Retina (tissue), 1 donor: ENCODE results near the gene KRT7.
"Not testable (repeated sequence)": the region's sequence is repeated elsewhere in the genome, so short reads cannot be mapped to it uniquely, and the experiment has no call there.

Experiments used
- DNase-seq: peaks from one replicate; pipeline ENCODE4 v3.0.0-alpha.2; 2016

KRT7 gene

DNA sequence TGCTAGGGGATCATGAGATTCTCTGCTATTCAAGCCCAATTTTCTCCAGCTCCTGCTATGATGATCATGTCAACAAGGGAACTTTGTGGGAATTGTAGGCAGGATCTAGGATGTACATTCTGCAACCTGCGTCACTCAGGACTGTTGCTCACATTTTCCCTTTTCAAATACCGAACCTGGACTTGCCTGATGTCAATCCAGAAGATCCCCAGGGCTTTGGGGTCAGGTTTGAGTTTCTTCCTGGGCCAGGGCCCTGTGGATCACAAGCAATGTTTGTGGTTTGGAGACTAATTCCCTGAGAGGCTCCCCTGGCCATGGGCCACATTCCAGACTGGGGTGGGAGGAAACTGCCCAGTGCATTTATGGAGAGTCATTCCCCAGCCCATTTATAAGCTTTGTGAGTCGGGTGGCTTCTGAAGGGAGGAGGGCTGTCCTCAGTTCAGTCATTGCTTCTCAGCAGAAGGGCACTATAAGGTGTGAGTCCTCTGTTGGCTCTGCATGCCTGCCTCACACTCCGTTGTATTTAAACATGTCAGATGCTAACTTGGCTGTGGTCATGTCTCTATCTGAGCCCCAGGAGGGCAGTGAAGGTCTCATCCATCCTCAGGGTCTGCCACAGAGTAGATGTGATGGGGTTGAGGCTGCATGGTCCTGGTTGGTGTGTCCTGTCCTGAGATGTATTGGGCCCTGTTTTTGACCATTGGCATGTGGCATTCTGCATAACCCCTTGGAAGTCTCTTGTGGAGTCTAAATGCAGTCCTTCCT, 47.9 kb downstream of the KRT7 start:
- DNase-seq, result no peak

DNA sequence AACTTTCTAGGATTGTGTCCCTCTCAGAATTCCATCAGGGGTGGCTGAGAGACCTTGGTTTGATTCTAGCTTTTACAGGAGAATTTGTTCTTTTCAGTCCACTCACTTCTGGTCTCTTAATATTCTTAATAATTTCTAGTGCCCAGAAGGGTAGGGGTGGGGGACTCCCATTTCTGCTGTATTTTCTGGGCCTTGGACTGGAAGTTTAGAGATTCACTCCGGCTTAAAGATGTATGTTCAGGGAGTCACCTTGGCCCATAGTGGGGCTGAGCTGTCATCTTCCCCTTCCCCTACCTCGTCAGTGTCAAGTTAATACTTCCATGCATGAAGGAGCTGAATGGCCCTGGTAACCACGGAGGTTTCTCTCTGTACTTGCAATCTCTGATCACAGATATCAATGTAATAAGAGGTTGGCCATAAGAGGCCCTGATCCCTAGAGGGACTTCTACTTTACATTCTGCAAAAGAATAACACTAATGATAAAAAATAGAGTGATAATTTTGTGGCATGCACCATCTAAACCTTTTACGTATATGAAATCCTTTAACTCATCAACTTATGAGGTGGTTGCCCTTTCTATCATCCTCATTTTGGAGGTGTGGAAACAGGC, 51.6 kb downstream of the KRT7 start:
- no peak for DNase-seq

DNA sequence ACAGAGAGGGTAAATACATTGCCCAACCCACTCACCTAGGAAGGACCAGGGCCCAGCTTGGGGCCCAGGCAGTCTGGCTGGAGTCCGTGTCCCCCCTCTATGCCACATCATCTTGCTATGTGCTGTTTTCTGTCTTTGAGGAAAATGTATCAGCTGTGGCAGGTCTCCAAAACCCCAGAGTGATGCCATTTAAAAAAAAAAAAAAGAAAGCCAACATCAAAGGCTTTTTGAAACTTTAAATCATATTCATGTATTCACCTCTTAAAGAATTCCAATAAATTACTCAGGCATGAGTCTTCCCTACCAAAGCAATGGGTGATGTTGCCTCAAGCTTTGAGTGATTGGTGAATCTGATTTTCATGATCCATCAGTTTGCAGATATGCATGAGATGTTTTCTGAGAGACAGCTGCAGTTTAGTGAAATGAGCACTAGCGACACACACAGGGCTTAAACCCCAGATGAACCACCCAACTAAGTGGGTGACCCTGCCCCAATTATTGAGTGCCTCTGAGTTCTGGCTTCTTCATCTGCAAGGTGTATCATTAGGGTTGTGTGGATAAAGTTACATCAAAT, 52.2 kb downstream of the KRT7 start:
- no peak for DNase-seq

- no peak for DNase-seq
Observed at GRCh38 chr12:52285851-52286530, 52.9 kb downstream of the KRT7 start.

GRCh38 chr12:52286857-52287785, 54.1 kb downstream of the KRT7 start:
- DNase-seq, result not testable (repeated sequence)

GRCh38 chr12:52287816-52288805, 55.1 kb downstream of the KRT7 start:
- not testable (repeated sequence) for DNase-seq

- DNase-seq, result not testable (repeated sequence)
Observed at GRCh38 chr12:52290483-52291134, 57.6 kb downstream of the KRT7 start.

DNA sequence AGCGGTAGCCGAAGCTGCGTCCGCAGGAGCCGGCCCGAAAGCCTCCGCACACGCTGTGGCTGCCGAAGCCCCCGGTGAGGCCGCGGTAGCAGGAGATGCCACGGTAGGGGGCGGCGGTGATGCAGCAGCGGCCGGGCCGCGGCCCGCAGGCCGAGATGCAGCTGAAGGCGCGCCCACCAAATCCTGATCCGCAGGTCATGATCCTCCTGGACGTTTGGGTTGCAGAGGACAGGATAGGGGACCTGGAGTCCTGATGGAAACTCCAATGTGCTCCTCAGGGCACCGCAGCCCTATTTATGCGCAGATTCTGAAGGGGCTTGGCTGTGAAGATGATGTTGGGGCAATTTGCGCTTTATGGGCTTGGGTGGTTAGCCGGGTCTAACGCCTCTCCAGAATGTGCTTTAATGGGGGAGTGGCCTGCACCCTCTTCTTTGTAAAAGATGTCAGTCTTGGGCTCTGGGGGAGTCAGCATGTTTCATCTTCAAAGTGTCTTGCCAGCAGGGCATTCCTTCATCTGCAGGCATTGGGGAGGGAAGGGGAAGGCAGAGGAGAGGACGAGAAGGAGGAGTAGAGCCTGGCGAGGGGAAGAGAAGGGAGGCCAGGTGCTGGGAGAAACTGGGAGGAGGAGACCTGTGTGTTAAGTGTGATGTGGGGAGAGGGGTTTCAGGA, 58.4 kb downstream of the KRT7 start, which contains the start of gene KRT81:
TSS of gene KRT81 (minus strand) at position 268 of the 669 bp plus-strand sequence. CDS start at position 199, 69 bp downstream.
- peak; percentile 15 for DNase-seq

DNA sequence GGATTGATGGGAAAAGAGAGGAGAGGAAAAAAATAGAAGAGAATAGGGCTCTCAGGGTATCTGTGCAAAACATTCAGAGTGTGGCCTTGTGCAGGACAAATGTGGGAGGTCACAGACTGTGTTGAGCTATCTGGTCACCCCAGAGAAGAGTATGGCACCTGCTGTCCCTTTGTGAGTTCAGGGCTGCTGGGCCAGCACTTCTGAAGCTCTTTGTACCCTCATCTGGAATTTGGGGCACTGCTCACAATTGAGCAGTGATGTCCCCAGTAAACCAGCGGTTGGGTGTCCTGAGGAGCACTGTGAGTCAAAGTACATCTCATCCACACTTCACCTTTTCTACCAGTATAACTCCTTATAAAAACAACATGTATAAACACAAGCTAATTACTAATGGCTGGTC, 60.9 kb downstream of the KRT7 start:
- DNase-seq, result no peak

DNA sequence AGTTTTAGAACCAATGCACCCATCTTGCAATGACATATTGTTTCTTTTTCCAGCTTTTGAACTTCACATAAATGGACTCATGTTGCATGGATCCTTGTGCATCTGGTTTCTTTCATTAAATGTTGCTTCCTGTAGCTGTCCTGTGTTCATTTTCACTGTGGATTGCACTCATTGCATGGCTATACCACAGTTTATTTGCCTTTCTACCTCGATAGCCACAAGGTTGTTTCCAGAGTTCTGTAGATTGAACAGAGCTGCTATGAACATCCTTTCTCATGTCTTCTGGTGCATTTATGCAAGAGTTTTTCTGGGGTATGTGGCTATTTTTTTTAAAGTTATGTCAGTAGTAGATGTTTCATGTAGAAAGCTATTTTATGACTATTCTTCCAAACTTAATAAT, 61.8 kb downstream of the KRT7 start:
- no peak for DNase-seq

DNA sequence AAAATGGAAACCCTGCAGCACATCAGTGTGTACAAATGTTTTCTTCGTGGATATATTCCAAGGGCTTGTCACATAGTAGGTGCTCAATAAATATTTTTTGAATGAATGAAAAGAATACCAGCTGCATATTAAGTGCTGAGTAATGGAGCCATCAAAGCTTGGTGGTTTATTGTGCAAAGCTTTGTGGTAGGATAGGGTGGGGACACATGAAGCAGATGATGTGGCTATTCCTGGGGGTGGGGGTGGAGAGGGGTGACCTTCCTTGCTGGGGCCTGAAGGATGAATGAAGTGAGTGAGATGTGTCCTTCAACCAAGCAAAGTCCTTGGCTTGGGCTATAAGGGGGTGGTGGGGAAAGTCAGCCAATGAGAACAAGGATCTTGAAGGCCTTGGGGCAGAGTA, 62.6 kb downstream of the KRT7 start:
- DNase-seq, result no peak

DNA sequence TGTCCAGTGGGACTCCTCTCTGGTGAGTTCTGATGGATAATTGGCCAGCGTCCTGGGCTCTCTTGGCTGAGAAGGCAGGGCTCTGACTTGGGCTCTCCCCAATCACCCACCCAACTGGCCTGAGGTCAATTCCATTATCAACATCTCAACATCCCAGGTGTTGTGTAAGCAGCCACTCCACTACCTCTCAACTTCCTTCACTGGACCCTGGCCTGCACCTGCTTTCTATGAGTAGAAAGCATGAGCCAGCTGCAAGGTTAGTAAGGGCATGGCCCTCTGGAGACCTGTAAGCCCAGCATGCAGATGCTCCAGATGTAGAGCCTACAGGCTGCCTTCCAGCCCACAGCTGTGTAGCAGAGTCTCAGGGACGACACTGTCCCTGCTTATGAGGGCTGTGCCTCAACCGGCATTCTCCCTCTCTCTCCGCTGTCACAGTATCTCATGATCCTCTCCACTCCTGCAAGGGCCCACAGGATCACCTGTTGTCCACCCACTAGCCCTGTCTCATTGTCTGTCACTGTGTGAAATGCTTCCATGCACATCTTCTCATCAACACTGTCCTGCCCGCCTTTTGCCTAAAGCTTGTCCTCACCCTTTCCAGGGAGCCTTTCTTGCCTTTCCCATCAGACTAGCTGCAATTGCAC, 63.7 kb downstream of the KRT7 start:
- DNase-seq, result no peak
